Dendritic cell treated with granulocyte-macrophage colony-stimulating factor and Interleukin-4, amounts not matched to agents 40 ng/mL and 50 ng/mL, for 4 days (primary cell): ENCODE results near the gene FAM168B.
"Not testable (repeated sequence)": the region's sequence is repeated elsewhere in the genome, so short reads cannot be mapped to it uniquely, and the experiment has no call there.

Experiments used
- H3K27ac Mint-ChIP-seq: one replicate; pipeline ENCODE4 v1.8.0; 2022; ENCODE audit warnings: mild to moderate bottlenecking, mixed read lengths
- H3K27me3 Mint-ChIP-seq: one replicate; pipeline ENCODE4 v1.8.0; 2022; ENCODE audit warnings: mild to moderate bottlenecking, mixed read lengths
- H3K36me3 Mint-ChIP-seq: one replicate; pipeline ENCODE4 v1.8.0; 2022; ENCODE audit warnings: low read depth, mixed read lengths
- H3K4me1 Mint-ChIP-seq: one replicate; pipeline ENCODE4 v1.8.0; 2022; ENCODE audit warnings: low read depth, mixed read lengths
- H3K4me3 Mint-ChIP-seq: one replicate; pipeline ENCODE4 v1.8.0; 2022; ENCODE audit warnings: mild to moderate bottlenecking, moderate library complexity, mixed read lengths
- H3K9me3 Mint-ChIP-seq: one replicate; pipeline ENCODE4 v1.8.0; 2022; ENCODE audit warnings: mixed read lengths
- intact Hi-C: fragments of 100-400 bp; cut with micrococcal nuclease; formaldehyde crosslinking; loops from one replicate; pipeline ENCODE4 v1.15.0; 2022

FAM168B gene

DNA sequence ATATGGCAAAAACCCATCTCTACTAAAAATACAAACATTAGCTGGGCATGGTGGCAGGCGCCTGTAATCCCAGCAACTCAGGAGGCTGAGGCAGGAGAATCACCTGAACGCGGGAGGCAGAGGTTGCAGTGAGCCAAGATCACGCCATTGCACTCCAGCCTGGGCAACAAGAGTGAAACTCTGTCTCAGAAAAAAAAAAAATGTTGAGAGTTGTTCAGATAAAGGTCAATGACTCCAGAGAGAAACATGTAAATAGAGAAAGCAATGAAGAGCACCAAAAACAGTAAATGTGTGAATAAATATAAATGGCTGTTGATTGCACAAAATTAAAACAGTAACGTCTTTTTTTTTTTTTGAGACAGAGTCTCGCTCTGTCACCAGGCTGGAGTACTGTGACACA lies 13.3 kb downstream of the FAM168B start:
- H3K27ac Mint-ChIP-seq, H3K9me3 Mint-ChIP-seq, H3K4me3 Mint-ChIP-seq, H3K27me3 Mint-ChIP-seq, intact Hi-C loops, H3K4me1 Mint-ChIP-seq: not testable (repeated sequence)
- peaks cover 92% of the 10 kb centered on the region for H3K36me3 Mint-ChIP-seq

DNA sequence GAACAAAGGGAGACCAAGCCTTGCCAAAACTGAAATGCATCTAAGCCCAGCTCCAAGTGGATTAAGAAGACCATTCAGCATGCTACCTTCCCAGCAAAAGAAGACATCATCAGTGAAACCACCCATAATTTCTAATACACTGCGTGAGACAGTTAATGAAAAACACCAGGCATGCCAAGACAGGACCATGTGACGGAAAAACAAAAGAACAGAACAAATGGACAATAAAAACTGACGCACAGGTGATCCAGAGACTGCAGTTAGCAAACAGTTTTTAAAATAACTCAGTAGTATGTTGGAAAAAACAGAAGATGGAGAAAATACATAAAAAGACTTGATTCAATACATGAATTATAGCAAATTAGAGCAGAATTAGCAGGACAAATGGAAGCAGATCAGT lies 15.3 kb downstream of the FAM168B start:
- Mint-ChIP-seq H3K27me3 (no peaks in the 10 kb centered on the region), H3K4me3 (no peak overlapping the region), H3K27ac (peak overlapping the region; percentile 3), H3K36me3 (peaks cover 100% of the 10 kb centered on the region), H3K4me1 (peaks cover 8% of the 10 kb centered on the region), H3K9me3 (no peaks in the 10 kb centered on the region)
- intact Hi-C loops = no loop called here

DNA sequence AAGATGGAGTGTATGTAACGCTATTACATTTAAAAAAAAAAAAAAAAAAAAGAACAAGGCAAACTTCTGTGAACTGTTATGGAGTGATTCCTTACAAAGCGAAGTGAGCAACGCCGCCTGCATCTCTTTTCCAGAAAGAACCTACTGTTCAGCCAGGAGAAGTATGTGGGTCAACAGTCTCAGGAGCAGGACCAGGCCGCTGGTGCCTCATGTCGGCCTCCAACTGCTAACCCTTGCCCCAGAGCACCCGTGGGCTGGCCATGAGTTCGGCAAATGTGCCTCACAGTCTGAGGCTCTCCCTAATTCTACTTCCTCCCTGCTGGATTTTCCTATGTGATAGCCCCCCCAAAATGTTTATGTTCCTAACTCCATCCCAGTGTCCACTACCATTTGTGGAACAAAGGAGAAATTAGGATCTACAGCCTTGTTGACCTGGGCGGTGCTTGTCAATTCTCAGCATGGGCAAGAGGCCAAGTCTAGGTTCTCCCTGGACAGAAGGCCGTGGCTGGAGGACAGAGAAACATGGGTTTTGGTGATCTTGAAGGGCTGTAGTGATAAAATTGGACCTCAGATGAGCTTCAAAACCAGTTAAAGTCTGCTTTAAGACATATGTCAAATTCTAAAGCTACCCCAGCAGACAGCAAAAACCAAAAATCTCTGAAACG lies 15.9 kb downstream of the FAM168B start:
- no peak overlapping the region for H3K27ac Mint-ChIP-seq
- no peaks in the 10 kb centered on the region for H3K9me3 Mint-ChIP-seq
- peaks cover 100% of the 10 kb centered on the region for H3K36me3 Mint-ChIP-seq
- no peak overlapping the region for H3K4me3 Mint-ChIP-seq
- peaks cover 8% of the 10 kb centered on the region for H3K4me1 Mint-ChIP-seq
- H3K27me3 Mint-ChIP-seq = no peaks in the 10 kb centered on the region
- intact Hi-C loops = no loop called here

DNA sequence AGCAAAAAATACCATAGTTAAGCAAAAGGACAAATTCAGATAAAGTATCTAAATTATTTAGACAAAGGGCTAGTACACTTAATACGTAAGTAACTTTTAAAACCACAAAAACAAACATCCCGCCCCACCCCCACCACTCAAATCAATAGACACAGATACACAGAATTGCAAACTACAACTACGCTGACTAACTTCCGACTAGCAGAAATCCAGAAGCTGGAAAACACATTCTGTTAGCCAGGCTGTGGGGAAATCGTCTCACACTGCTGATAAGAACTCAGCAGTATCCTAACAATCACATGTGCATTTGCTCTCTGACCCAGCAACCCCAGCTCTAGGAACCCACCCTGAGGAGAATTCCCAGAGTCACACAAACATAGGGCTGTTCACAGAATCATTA lies 16.6 kb downstream of the FAM168B start:
- H3K36me3 Mint-ChIP-seq = peaks cover 100% of the 10 kb centered on the region
- no peak overlapping the region for H3K27ac Mint-ChIP-seq
- intact Hi-C loops = no loop called here
- H3K4me1 Mint-ChIP-seq = peaks cover 8% of the 10 kb centered on the region
- no peak overlapping the region for H3K4me3 Mint-ChIP-seq
- no peaks in the 10 kb centered on the region for H3K27me3 Mint-ChIP-seq
- no peaks in the 10 kb centered on the region for H3K9me3 Mint-ChIP-seq

DNA sequence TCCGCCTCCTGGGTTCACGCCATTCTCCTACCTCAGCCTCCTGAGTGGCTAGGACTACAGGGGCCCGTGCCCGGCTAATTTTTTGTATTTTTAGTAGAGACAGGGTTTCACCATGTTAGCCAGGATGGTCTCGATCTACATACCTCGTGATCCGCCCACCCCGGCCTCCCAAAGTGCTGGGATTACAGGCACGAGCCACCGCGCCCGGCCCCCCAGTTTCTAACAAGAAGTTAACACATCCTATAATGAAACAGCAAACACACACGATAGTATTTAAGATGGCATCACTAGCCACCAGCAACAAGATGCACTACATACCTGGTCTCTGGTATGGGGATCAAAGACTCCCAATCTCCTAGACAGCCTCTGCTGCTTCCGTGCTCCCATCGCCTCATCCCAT lies 17.7 kb downstream of the FAM168B start:
- H3K27me3 Mint-ChIP-seq, H3K27ac Mint-ChIP-seq, H3K4me3 Mint-ChIP-seq, H3K9me3 Mint-ChIP-seq, H3K4me1 Mint-ChIP-seq, intact Hi-C loops: not testable (repeated sequence)
- peaks cover 99% of the 10 kb centered on the region for H3K36me3 Mint-ChIP-seq

DNA sequence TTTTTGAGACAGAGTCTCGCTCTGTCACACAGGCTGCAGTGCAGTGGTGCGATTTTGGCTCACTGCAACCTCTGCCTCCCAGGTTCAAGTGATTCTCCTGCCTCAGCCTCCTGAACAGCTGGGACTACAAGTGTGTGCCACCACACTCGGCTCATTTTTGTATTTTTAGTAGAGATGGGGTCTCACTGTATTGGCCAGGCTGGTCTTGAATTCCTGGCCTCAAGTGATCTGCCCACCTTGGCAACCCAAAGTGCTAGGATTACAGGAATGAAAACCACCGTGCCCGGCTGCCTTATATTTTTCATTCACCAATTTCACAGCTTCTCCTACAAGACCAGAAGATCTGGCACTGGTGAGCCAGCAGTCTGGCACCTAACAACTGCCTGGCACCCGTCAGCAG lies 25.1 kb downstream of the FAM168B start:
- peaks cover 98% of the 10 kb centered on the region for H3K36me3 Mint-ChIP-seq
- H3K27me3 Mint-ChIP-seq, H3K27ac Mint-ChIP-seq, intact Hi-C loops, H3K4me1 Mint-ChIP-seq, H3K9me3 Mint-ChIP-seq, H3K4me3 Mint-ChIP-seq: not testable (repeated sequence)

GRCh38 chr2:131067465-131068125 lies 25.7 kb downstream of the FAM168B start:
- Mint-ChIP-seq H3K4me1 (no peaks in the 10 kb centered on the region), H3K27me3 (no peaks in the 10 kb centered on the region), H3K27ac (no peak overlapping the region), H3K36me3 (peaks cover 96% of the 10 kb centered on the region), H3K9me3 (no peaks in the 10 kb centered on the region), H3K4me3 (no peak overlapping the region)
- intact Hi-C loops = no loop called here

DNA sequence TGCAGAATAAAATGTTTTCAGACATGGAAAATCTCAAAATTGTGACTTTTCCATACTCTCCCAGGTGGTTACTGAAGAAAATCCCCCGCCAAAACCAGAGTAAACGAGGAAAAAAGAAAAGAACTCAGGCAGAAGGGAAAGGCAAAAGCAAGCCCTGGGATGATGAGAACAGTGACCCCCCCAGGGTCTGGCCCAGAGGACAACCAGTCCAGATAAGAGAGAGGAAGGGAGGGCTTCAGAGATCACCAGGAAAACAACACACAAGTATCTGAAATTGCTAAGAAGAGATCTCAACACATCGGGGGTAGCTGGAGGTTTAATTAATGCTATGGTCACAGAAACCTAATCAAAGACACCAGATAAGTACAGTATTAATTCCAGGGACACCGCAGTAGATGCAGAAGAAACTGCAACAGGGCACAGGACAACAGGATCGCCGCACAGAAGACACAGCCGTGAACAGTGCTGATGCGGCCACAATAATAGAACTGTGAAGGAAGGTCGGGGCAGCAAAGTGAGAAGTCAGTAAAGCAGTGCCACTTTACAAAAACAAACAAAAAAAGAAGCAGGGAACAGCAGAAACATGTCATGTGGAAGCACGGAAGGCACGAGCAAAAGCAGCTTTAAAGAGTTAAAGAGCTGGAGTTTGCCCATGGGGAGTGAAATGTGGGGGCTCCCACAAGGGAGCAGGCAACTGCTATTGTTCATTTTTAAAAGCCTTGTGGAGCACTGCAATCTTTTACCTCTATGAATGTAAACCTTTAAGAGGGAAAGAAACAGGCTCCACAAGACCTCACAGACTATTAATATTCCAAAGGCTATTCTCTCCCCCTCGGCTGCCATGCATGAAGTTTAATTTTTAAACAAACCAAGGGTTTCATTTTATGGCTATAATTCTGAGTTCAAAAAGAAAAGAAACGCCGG lies 28.4 kb downstream of the FAM168B start:
- Mint-ChIP-seq H3K36me3 (peaks cover 97% of the 10 kb centered on the region), H3K9me3 (no peaks in the 10 kb centered on the region), H3K27me3 (no peaks in the 10 kb centered on the region), H3K4me3 (no peak overlapping the region), H3K27ac (no peak overlapping the region), H3K4me1 (no peaks in the 10 kb centered on the region)
- intact Hi-C loops = no loop called here

DNA sequence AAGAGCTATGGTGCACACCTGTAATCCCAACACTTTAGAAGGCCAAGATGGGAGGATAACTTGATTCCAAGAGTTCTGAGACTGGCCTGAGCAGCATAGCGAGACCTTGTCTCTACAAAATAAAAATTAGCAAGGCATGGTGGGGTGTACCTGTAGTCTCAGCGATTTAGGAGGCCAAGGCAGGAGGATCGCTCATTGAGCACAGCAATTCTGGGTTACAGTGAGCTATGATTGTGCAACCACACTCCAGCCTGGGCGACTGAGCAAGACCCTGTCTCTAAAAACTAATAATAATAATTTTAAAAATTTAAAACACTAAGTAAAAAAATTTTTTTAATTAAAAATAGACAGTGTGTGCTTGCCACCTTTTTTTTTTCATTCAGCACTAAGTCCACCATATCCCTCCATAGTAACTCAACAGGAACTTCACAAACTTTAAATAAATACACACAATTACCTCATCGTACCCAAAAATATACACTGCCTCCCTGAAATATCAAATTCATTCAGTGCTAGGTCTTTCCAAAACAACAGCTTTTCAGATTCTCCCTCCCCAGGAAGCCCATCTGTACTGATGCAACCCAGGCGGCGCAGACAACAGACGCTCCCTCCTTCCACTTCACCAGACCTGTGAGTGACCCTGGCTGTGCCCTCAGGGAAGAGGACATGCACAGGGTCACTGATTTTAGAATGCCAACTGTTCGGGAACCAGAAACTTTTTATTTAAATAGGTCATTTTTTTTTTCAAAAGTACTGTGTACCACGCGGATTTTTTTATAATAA lies 29.6 kb downstream of the FAM168B start:
- H3K4me1 Mint-ChIP-seq = no peaks in the 10 kb centered on the region
- H3K27ac Mint-ChIP-seq = no peak overlapping the region
- intact Hi-C loops = no loop called here
- H3K4me3 Mint-ChIP-seq = no peak overlapping the region
- H3K36me3 Mint-ChIP-seq = peaks cover 97% of the 10 kb centered on the region
- H3K9me3 Mint-ChIP-seq = no peaks in the 10 kb centered on the region
- H3K27me3 Mint-ChIP-seq = no peaks in the 10 kb centered on the region

DNA sequence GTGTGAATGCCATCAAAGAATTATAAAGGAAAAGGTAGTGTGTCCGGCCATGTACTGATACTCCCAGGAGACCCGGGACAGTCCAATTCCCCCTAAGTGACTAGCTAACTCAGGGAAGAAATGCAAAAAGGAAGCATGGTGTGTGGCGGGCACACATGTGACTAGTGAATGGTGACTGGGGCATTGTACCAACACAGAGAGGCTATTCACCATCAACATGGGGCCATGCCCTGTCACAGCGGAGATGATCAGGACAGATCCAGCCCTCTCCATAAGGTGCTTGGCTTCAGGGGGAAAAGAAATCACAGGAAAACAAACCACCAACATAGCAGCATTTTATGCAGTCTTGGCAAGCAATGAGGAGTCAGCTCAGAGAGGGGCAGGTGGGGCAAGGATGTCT lies 34.3 kb downstream of the FAM168B start:
- Mint-ChIP-seq H3K27me3 (no peaks in the 10 kb centered on the region), H3K36me3 (peaks cover 96% of the 10 kb centered on the region), H3K9me3 (no peaks in the 10 kb centered on the region), H3K27ac (no peak overlapping the region), H3K4me1 (no peaks in the 10 kb centered on the region), H3K4me3 (no peak overlapping the region)
- intact Hi-C loops = no loop called here

DNA sequence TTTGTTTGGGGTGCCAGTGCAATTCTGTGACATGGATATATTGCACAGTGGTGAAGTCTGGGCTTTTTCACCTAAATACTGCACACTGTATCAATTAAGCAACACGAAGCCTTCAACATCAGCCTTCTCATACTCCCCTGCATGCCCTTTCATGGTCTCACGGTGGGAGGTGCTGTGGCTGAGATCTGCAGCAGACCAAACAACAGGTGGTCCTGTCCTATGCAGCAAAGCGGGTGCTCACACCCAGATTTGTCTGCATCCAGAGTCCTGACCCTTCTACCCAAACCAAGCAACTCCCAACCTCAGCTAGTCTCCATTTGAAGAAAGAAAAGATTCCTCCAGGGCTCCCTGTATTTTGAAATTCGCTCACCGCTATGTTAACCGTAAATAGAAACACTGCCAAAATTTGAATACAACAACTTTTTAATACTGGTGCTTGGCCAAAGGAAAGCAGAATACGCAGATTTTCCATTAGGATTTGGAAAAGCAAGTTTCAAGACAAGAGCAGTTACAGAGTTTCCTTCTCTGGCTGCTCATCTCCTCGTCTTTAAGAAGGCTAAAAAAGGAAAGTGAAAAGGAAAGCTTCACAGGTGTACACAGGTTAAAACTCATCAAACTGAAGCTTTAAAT lies 34.9 kb downstream of the FAM168B start:
- intact Hi-C loops = no loop called here
- Mint-ChIP-seq H3K27me3 (no peaks in the 10 kb centered on the region), H3K4me1 (no peaks in the 10 kb centered on the region), H3K9me3 (no peaks in the 10 kb centered on the region), H3K36me3 (peaks cover 96% of the 10 kb centered on the region), H3K4me3 (no peak overlapping the region), H3K27ac (no peak overlapping the region)

DNA sequence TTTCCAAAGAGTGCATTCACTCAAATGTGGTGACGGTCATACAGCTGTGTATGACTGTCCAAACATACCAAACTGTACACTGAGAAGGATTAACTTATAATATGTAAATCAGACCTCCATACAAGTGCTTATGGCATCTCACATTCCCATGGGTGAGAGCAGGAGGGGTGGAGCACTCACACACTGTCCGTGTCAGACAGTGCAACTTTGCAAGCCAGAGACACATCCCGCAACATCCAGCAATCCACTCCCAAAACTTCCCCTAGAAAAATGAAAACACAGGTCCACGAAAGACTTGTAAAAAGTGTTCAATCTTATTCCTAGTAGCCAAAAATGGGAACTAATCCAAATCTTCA lies 36.4 kb downstream of the FAM168B start:
- H3K4me3 Mint-ChIP-seq = no peak overlapping the region
- H3K27me3 Mint-ChIP-seq = no peaks in the 10 kb centered on the region
- H3K27ac Mint-ChIP-seq = no peak overlapping the region
- intact Hi-C loops = no loop called here
- peaks cover 98% of the 10 kb centered on the region for H3K36me3 Mint-ChIP-seq
- no peaks in the 10 kb centered on the region for H3K9me3 Mint-ChIP-seq
- H3K4me1 Mint-ChIP-seq = no peaks in the 10 kb centered on the region

DNA sequence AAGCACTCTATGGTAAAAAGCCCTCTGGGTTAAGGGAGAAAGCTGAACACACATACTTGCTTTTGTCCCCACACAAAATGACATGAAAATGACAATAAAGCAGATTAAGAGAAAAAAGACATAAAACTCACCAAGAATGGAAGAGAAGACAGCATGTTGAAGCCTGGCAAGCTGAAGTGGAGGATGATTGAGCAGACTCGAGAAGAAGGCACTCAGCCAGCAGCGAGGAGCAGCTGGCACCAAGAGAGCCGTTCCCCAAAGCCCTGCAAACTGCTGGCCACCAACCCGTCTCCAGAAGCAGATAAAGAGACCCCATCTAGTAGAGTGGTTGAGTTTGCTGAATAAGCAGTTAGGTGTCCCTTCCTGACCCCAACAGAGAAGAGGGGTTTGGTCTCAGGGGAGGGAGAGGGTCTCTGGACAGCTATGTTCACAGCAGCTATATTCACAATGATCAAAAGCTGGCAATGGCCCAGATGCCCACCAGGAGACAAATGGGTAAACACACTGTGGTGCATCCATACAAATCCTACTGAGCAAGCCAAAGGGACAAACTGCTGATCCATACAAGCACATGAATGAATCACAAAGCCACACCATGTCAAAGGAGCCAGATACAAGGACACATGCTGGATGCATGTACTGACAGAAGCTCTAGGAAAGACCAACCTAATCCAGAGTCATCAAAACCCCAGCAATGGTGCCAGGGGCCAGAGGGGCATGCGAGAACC lies 36.9 kb downstream of the FAM168B start:
- Mint-ChIP-seq H3K4me3 (no peak overlapping the region), H3K9me3 (no peaks in the 10 kb centered on the region), H3K36me3 (peaks cover 98% of the 10 kb centered on the region), H3K27ac (no peak overlapping the region), H3K4me1 (no peaks in the 10 kb centered on the region), H3K27me3 (no peaks in the 10 kb centered on the region)
- intact Hi-C loops = no loop called here
